Measurements from ENCODE around the gene UBE2G1. TPM values are rescaled to one million over a fixed set of nuclear protein-coding genes. Genes with fewer than 3 reads are reported as not detected.

Gene UBE2G1
- total RNA-seq (ENCODE audit: unreplicated experiment), result 88.0 TPM
- long read RNA-seq, transcript UBE2G1-201 (6 exons, 3,974 nt), result major isoform, 19 of 26 reads
- long read RNA-seq, partial matches to known transcripts, result 3 of 26 reads
- long read RNA-seq, other reads (novel, unspliced or antisense), result 4 of 26 reads

GRCh38 chr17:4366327-4367063 is at the start of gene UBE2G1:
TSS of gene UBE2G1 (minus strand) at chr17:4366675. CDS start at chr17:4366316, 359 bp downstream.
- TF ChIP-seq CTCF (IDR thresholded peaks at IDR 0.05; ENCODE audit: unreplicated experiment), result no peak
- Mint-ChIP-seq H3K27ac (ENCODE audit: unreplicated experiment) (peak within 1 kb of the TSS; percentile 94), H3K4me1 (ENCODE audit: unreplicated experiment) (peaks cover 12% of the 10 kb centered on the region), H3K9me3 (ENCODE audit: unreplicated experiment) (no peaks in the 10 kb centered on the region), H3K36me3 (ENCODE audit: low read depth, unreplicated experiment) (peaks cover 5% of the 10 kb centered on the region), H3K27me3 (ENCODE audit: unreplicated experiment) (peaks cover 8% of the 10 kb centered on the region), H3K4me3 (ENCODE audit: unreplicated experiment) (peak within 1 kb of the TSS; percentile 91)
- peak; percentile 100 for DNase-seq (ENCODE audit: low spot score)

GRCh38 chr17:4412933-4413831 is 46.7 kb upstream of the UBE2G1 start:
- no peaks in the 10 kb centered on the region for H3K36me3 Mint-ChIP-seq (ENCODE audit: low read depth, unreplicated experiment)
- TF ChIP-seq CTCF (IDR thresholded peaks at IDR 0.05; ENCODE audit: unreplicated experiment), result peak; percentile 92
- no peaks in the 10 kb centered on the region for H3K9me3 Mint-ChIP-seq (ENCODE audit: unreplicated experiment)
- DNase-seq (ENCODE audit: low spot score), result peak; percentile 98
- no peaks in the 10 kb centered on the region for H3K4me1 Mint-ChIP-seq (ENCODE audit: unreplicated experiment)
- no peak overlapping the region for H3K4me3 Mint-ChIP-seq (ENCODE audit: unreplicated experiment)
- no peak overlapping the region for H3K27ac Mint-ChIP-seq (ENCODE audit: unreplicated experiment)
- peaks cover 2% of the 10 kb centered on the region for H3K27me3 Mint-ChIP-seq (ENCODE audit: unreplicated experiment)

- DNase-seq (ENCODE audit: low spot score), result no peak
- TF ChIP-seq CTCF (IDR thresholded peaks at IDR 0.05; ENCODE audit: unreplicated experiment), result no peak
- no peaks in the 10 kb centered on the region for H3K36me3 Mint-ChIP-seq (ENCODE audit: low read depth, unreplicated experiment)
These were observed 44.7 kb upstream of the UBE2G1 start for GRCh38 chr17:4411201-4411600.

GRCh38 chr17:4409659-4410058 is 43.2 kb upstream of the UBE2G1 start:
- Mint-ChIP-seq H3K27me3 (ENCODE audit: unreplicated experiment) (peaks cover 1% of the 10 kb centered on the region), H3K4me3 (ENCODE audit: unreplicated experiment) (no peak overlapping the region), H3K4me1 (ENCODE audit: unreplicated experiment) (no peaks in the 10 kb centered on the region), H3K27ac (ENCODE audit: unreplicated experiment) (no peak overlapping the region), H3K9me3 (ENCODE audit: unreplicated experiment) (no peaks in the 10 kb centered on the region), H3K36me3 (ENCODE audit: low read depth, unreplicated experiment) (no peaks in the 10 kb centered on the region)
- TF ChIP-seq CTCF (IDR thresholded peaks at IDR 0.05; ENCODE audit: unreplicated experiment), result no peak
- no peak for DNase-seq (ENCODE audit: low spot score)

More at GRCh38 chr17:4411201-4411600, 44.7 kb upstream of the UBE2G1 start:
- H3K27me3 Mint-ChIP-seq (ENCODE audit: unreplicated experiment), result peaks cover 2% of the 10 kb centered on the region
- no peaks in the 10 kb centered on the region for H3K4me1 Mint-ChIP-seq (ENCODE audit: unreplicated experiment)
- H3K27ac Mint-ChIP-seq (ENCODE audit: unreplicated experiment), result no peak overlapping the region
- no peaks in the 10 kb centered on the region for H3K9me3 Mint-ChIP-seq (ENCODE audit: unreplicated experiment)
- no peak overlapping the region for H3K4me3 Mint-ChIP-seq (ENCODE audit: unreplicated experiment)

Data from endothelial cell (in vitro differentiated cells).